Left lung (tissue), 10 donors: ENCODE data around the gene TMEM181. TPM values are rescaled to one million over a fixed set of nuclear protein-coding genes. Genes with fewer than 3 reads are reported as not detected.

ENCODE experiments used
- ATAC-seq: fragments of 200-7000 bp; cut with Tn5 transposase; one replicate; pipeline ENCODE4 v1.9.1; 2020; ENCODE audit warnings: moderate library complexity
- DNase-seq, 4 donors: peaks; one replicate each; pipeline ENCODE4 v3.0.0-alpha.2; 2013 to 2020
- H3K27ac ChIP-seq, 2 donors: fragments of 200-600 bp; sonication (generic) in 1 of 2; one replicate each; pipeline versions ENCODE4 v1.5.0 to v1.8.0; 2020 to 2021
- H3K27me3 ChIP-seq, 2 donors: fragments of 200-600 bp; sonication (generic) in 1 of 2; one replicate each; pipeline versions ENCODE4 v1.5.0 to v1.8.0; 2020 to 2021
- H3K36me3 ChIP-seq, 2 donors: fragments of 200-600 bp; sonication (generic) in 1 of 2; one replicate each; pipeline versions ENCODE4 v1.5.0 to v1.8.0; 2020 to 2021
- H3K4me1 ChIP-seq, 2 donors: fragments of 200-600 bp; one replicate each; pipeline ENCODE4 v1.8.0; 2021
- H3K4me3 ChIP-seq, 2 donors: fragments of 200-600 bp; sonication (generic) in 1 of 2; one replicate each; pipeline versions ENCODE4 v1.5.0 to v1.8.0; 2020 to 2021; ENCODE audit warnings: mild to moderate bottlenecking in 1 of 2
- H3K9me3 ChIP-seq, 2 donors: fragments of 200-600 bp; sonication (generic) in 1 of 2; one replicate each; pipeline versions ENCODE4 v1.5.0 to v1.8.0; 2020 to 2021
- CTCF ChIP-seq, 2 donors: fragments of 200-600 bp; sonication (generic) in 1 of 2; IDR thresholded peaks; one replicate each; pipeline versions ENCODE4 v1.5.0 to v1.8.0; 2021; ENCODE audit warnings: antibody characterized with exemption in 2 of 2
- intact Hi-C, 2 donors: fragments of 100-400 bp; cut with DNase I; formaldehyde crosslinking; loops; one replicate each; pipeline versions ENCODE4 v1.11.2 to v1.14.2; 2022
- polyA plus RNA-seq, 6 donors: library from polyadenylated mRNA; unstranded; fragments of 120-200 nt; gene quantifications; one replicate each; pipeline ENCODE4 v1.2.1, GENCODE V29; 2013; ENCODE audit not compliant: insufficient read length in 6 of 6
- total RNA-seq, 2 donors: library from RNA; stranded (reverse); fragmentation: NEBNext Ultra II Directional; extraction: Animal tissue kit (Norgen Biotek cat#: 25700); gene quantifications; one replicate each; pipeline ENCODE4 v1.2.1, GENCODE V29; 2021
- donor health status: DM: no; HTN: yes; CAD: no.
- donor health status: DM: no; HTN: no; CAD: no.

TMEM181 gene
- total and polyA plus RNA-seq, 8 donors, result 29.9 to 37.0 (median 31.4) TPM

- intact Hi-C loops, result no loop called here
- no peaks in the 10 kb centered on the region for H3K9me3 ChIP-seq
- ATAC-seq, result peak; percentile 98
These were observed 12.1 kb downstream of the TMEM181 start for GRCh38 chr6:158571826-158572652.

GRCh38 chr6:158572653-158573541, 13.0 kb downstream of the TMEM181 start:
- H3K9me3 ChIP-seq, result no peaks in the 10 kb centered on the region
- peak in 1 of 4 donors; percentile 44 for DNase-seq
- peaks cover 0 to 41% of the 10 kb centered on the region in 2 donors for H3K4me1 ChIP-seq
- peaks cover 0 to 29% of the 10 kb centered on the region in 2 donors for H3K36me3 ChIP-seq
- no peak for TF ChIP-seq CTCF (IDR thresholded peaks at IDR 0.05)
- no peaks in the 10 kb centered on the region for H3K27me3 ChIP-seq
- H3K27ac ChIP-seq, result peak overlapping the region in 1 of 2 donors; percentile 28
- ATAC-seq, result no peak
- intact Hi-C loops, result no loop called here
- no peak overlapping the region for H3K4me3 ChIP-seq

More at GRCh38 chr6:158571826-158572652, 12.1 kb downstream of the TMEM181 start:
- no peaks in the 10 kb centered on the region for H3K27me3 ChIP-seq
- no peak overlapping the region for H3K4me3 ChIP-seq
- TF ChIP-seq CTCF (IDR thresholded peaks at IDR 0.05), result no peak
- peaks cover 0 to 29% of the 10 kb centered on the region in 2 donors for H3K36me3 ChIP-seq
- H3K27ac ChIP-seq, result peak overlapping the region; percentile 27 to 28
- peaks cover 0 to 48% of the 10 kb centered on the region in 2 donors for H3K4me1 ChIP-seq
- DNase-seq, result peak in 2 of 4 donors; percentile 68 to 88

GRCh38 chr6:158573542-158573931, 13.6 kb downstream of the TMEM181 start:
- Histone ChIP-seq H3K9me3 (no peaks in the 10 kb centered on the region), H3K4me3 (no peak overlapping the region), H3K27me3 (no peaks in the 10 kb centered on the region), H3K36me3 (peaks cover 0 to 29% of the 10 kb centered on the region in 2 donors), H3K4me1 (peaks cover 0 to 37% of the 10 kb centered on the region in 2 donors), H3K27ac (no peak overlapping the region)
- DNase-seq (peak in 1 of 4 donors; percentile 41), ATAC-seq (no peak)
- no peak for TF ChIP-seq CTCF (IDR thresholded peaks at IDR 0.05)
- intact Hi-C loops, result no loop called here

- Histone ChIP-seq H3K4me3 (no peak overlapping the region), H3K27me3 (no peaks in the 10 kb centered on the region), H3K9me3 (no peaks in the 10 kb centered on the region), H3K27ac (no peak overlapping the region), H3K4me1 (peaks cover 0 to 25% of the 10 kb centered on the region in 2 donors), H3K36me3 (peaks cover 0 to 29% of the 10 kb centered on the region in 2 donors)
- DNase-seq, result no peak
- no peak for TF ChIP-seq CTCF (IDR thresholded peaks at IDR 0.05)
- no peak for ATAC-seq
- intact Hi-C loops, result no loop called here
These were observed 14.9 kb downstream of the TMEM181 start for GRCh38 chr6:158574800-158575199.

- DNase-seq (no peak), ATAC-seq (peak; percentile 19)
- Histone ChIP-seq H3K27ac (no peak overlapping the region), H3K27me3 (no peaks in the 10 kb centered on the region), H3K4me3 (no peak overlapping the region), H3K9me3 (no peaks in the 10 kb centered on the region), H3K36me3 (peaks cover 0 to 29% of the 10 kb centered on the region in 2 donors), H3K4me1 (peaks cover 0 to 24% of the 10 kb centered on the region in 2 donors)
- no peak for TF ChIP-seq CTCF (IDR thresholded peaks at IDR 0.05)
- intact Hi-C loops, result no loop called here
These were observed 15.7 kb downstream of the TMEM181 start for GRCh38 chr6:158575550-158575949.
